Skeletal muscle satellite cell (primary cell): Measurements from ENCODE around the gene PRKD2.

Experiments
- H3K27me3 ChIP-seq: 2 replicates; pipeline ENCODE4 v1.7.0; 2013; ENCODE audit warnings: low read length; ENCODE audit not compliant: control insufficient read depth, insufficient read depth
- H3K36me3 ChIP-seq: 2 replicates; pipeline ENCODE4 v1.7.0; 2013; ENCODE audit warnings: mild to moderate bottlenecking, control low read depth, low read length; ENCODE audit not compliant: insufficient read depth
- H3K4me1 ChIP-seq: 2 replicates; pipeline ENCODE4 v1.7.0; 2013; ENCODE audit warnings: low read length; ENCODE audit not compliant: control insufficient read depth, insufficient read depth
- H3K4me2 ChIP-seq: 2 replicates; pipeline ENCODE4 v1.7.0; 2013; ENCODE audit warnings: mild to moderate bottlenecking, low read length
- H3K4me3 ChIP-seq: 2 replicates; pipeline ENCODE4 v1.7.0; 2013; ENCODE audit warnings: low read length
- H3K9ac ChIP-seq: 2 replicates; pipeline ENCODE4 v1.7.0; 2013; ENCODE audit warnings: mild to moderate bottlenecking, low read depth, low read length, moderate library complexity
- H3K9me3 ChIP-seq: replicated peaks from 2 replicates; pipeline ENCODE4 v1.7.0; 2013; ENCODE audit warnings: mild to moderate bottlenecking, control low read depth, low read length

PRKD2 gene

DNA sequence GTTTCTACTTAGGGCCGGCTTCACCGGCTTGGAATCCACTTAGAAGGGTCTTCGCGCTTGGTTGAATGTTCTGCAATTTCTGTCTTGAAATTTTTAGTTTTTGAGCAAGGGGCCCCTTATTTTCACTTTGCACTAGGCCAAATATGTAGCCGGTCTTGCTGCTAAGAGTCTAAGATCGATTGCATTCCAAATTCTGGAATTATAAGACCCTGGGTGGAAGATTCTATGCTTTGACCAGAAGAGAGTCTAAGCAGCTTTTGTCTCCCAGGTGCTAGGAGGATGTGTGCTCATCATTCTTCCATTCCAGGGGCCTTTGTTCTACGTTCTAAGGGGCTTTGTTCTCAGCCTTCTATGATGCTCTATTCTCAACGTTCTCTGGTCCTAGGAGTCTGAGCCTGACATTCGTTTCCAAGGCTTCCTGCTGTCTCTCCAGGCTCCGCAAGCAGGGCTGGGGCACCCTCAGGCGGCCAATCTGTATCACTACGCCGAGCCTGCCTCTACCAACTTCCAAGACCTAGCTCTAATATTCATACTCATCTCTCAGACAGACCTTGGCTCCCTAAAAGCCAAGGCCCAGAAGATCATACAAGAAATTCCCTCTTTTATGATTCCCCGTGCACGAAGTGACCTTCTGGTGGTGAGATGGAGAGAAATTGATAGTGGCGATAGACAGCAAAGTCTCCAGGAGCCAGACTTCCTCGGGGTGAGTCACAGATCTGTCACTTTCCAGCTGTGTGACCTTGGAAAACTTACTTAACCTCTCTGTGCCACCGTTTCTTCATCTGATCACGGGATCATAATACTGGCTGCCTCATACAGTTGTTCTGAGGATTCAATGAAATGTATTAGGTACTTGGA is 55.0 kb downstream of the PRKD2 start:
- peaks cover 31% of the 10 kb centered on the region for H3K27me3 ChIP-seq
- no peaks in the 10 kb centered on the region for H3K9me3 ChIP-seq
- peak overlapping the region; percentile 65 for H3K4me3 ChIP-seq
- peak overlapping the region; percentile 59 for H3K9ac ChIP-seq
- peak overlapping the region; percentile 92 for H3K4me2 ChIP-seq
- H3K4me1 ChIP-seq = peaks cover 20% of the 10 kb centered on the region
- H3K36me3 ChIP-seq = no peaks in the 10 kb centered on the region

DNA sequence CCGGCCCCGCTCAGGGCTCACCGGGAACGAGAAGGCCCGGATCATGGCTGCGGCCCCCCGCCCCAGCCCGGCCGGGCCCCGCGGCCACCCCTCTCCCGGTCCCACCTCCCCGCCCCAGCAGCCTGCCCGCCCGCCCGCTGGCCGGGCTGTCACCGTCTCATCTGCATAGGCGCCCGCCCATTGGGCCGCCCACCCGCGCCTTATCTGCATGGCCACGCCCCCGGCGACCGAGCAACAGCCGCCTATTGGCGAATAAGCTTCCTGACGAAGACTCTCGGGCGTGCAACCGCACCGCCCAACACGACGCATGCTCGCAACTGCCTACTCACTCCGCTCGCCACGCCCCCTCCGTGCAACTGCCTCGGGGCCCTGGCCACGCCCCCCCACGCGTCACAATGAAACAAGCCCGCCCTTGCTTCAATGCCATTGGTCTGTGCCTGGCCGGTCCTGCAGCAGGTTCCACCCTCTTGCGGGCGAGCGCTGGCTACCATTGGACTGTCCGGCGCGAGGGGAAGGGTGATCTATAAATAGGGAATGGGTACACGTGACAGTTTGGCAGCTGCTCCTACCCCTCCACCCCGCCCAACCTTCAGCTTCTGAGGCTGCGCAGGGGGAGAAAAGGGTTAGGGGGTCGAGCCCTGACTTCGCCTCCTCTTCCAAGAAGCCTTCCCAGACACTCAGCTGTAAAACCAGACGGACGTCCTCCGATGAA is 55.7 kb downstream of the PRKD2 start, which contains the start of gene DACT3:
Gene DACT3, minus strand, starts transcription at position 163 of the 712 bp plus-strand sequence. Its CDS starts 118 bp downstream, at position 45.
- Histone ChIP-seq H3K4me3 (peak within 1 kb of the TSS; percentile 71), H3K36me3 (no peaks in the 10 kb centered on the region), H3K27me3 (peaks cover 31% of the 10 kb centered on the region), H3K9me3 (no peaks in the 10 kb centered on the region), H3K4me2 (peak within 1 kb of the TSS; percentile 97), H3K4me1 (peaks cover 20% of the 10 kb centered on the region), H3K9ac (peak within 1 kb of the TSS; percentile 59)

DNA sequence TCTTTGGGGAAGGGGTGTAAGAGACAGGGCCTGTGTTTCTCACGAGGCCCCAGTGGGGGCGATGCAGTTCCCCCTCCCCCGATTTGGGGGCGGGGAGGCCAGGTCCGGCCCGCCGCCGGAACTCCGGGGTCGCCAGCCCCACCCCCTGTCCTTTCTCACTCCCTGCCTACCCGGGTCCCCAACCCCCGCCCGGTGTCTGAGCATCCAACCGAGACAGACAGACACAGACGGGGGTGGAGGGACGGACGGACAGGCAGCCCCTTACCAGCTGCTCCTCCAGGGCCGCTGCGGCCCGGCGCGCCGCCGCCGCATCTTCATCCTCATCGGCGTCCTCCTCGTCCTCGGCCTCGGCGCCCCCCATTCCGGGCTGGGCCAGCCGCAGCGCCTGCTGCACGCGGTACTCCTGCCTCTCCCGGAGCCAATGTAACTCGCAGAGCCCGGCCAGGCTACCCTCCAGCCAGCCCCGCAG is 56.3 kb downstream of the PRKD2 start:
- Histone ChIP-seq H3K4me3 (peak overlapping the region; percentile 71), H3K4me1 (peaks cover 20% of the 10 kb centered on the region), H3K27me3 (peaks cover 31% of the 10 kb centered on the region), H3K4me2 (peak overlapping the region; percentile 97), H3K36me3 (no peaks in the 10 kb centered on the region), H3K9me3 (no peaks in the 10 kb centered on the region), H3K9ac (peak overlapping the region; percentile 51)

DNA sequence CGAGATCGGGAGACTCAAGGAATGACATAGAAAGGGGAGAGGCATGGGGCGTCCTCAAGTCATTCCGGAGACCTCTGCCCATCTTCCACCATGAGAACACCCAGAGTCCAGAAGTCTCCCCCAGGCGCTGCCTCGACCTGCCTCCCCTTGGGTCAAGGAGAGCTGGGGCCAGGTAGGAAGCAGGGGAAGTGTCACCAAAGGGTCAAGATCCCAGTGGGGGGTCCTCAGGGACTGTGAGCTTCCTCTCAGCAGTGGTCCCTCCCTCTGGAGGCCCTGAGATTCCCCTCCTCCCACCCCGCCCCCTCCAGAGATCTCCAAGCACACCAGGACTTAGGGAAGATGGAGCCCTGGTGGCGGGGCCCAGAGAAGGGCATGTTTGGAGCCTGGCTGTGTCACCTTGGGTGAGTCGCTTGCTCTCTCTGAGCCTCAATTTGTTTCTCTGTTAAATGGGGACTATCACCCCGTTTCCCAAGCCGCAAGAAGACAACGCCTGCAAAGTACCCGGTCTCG is 56.9 kb downstream of the PRKD2 start:
- no peaks in the 10 kb centered on the region for H3K36me3 ChIP-seq
- peaks cover 20% of the 10 kb centered on the region for H3K4me1 ChIP-seq
- H3K4me2 ChIP-seq = peak overlapping the region; percentile 97
- H3K4me3 ChIP-seq = peak overlapping the region; percentile 71
- peak overlapping the region; percentile 51 for H3K9ac ChIP-seq
- H3K27me3 ChIP-seq = peaks cover 32% of the 10 kb centered on the region
- H3K9me3 ChIP-seq = no peaks in the 10 kb centered on the region

DNA sequence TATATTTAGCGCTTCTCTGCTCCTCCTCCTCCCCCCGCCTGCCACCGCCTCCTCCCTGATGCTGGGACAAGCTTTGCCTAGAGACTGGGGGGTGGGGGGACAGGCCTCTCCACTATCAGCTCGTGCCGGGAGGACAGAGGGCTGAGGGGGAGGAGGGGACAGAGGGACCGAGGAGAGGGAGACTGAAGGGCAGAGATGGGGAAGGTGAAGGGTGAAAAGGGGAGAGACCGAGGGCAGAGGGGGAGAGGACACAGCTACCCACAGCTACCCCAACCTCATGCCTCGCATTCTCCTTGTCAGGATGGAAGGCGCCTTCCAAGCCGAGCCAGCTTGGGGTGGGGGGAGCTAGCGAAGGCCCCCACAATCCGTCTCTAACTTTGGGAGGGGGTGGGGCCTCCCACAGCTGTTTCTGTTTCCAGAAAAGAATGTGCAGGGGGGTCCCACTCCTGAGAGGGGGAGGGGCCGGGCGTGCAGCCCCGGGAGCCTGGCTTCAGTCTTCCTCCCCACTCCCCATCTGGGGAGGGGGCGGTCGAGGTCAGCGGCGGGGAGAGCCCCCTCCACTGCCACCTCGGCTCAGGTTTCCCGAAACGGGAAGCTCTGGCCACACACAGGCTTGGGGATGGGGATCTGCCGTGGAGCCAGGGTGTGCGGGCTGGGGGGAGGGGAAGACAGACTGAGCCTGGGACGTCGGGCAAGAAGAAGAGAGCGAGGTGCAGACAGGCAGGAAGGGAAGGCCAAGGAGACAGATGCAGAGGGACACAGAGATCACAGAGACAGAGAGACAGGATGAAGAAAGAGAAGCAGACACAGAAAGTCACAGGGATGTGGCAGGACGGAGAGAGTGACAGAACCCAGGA is 57.5 kb downstream of the PRKD2 start:
- no peaks in the 10 kb centered on the region for H3K9me3 ChIP-seq
- peaks cover 31% of the 10 kb centered on the region for H3K27me3 ChIP-seq
- H3K4me3 ChIP-seq = no peak overlapping the region
- peaks cover 20% of the 10 kb centered on the region for H3K4me1 ChIP-seq
- H3K36me3 ChIP-seq = no peaks in the 10 kb centered on the region
- H3K9ac ChIP-seq = no peak overlapping the region
- H3K4me2 ChIP-seq = peak overlapping the region; percentile 46

DNA sequence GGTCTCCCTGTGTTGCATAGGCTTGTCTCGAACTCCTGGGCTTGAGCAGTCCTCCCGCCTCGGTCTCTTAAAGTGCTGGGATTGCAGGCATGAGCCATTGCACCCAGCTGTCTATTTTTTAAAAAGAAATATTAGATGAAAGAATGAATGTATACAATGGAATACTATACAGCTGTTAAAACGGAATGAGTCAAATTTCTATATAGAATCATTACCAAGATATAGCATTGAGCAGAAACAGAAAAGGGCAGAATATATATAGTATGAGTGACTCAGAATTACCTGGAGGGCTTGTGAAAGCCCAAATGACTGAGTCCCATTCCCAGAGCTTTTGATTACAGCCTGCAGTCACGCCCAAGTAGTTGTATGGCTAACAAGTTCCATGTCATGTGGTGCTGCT is 60.4 kb downstream of the PRKD2 start:
- Histone ChIP-seq H3K4me2 (no peak overlapping the region), H3K27me3 (peaks cover 30% of the 10 kb centered on the region), H3K9ac (no peak overlapping the region), H3K4me1 (peaks cover 17% of the 10 kb centered on the region), H3K36me3 (no peaks in the 10 kb centered on the region), H3K4me3 (no peak overlapping the region), H3K9me3 (no peaks in the 10 kb centered on the region)

DNA sequence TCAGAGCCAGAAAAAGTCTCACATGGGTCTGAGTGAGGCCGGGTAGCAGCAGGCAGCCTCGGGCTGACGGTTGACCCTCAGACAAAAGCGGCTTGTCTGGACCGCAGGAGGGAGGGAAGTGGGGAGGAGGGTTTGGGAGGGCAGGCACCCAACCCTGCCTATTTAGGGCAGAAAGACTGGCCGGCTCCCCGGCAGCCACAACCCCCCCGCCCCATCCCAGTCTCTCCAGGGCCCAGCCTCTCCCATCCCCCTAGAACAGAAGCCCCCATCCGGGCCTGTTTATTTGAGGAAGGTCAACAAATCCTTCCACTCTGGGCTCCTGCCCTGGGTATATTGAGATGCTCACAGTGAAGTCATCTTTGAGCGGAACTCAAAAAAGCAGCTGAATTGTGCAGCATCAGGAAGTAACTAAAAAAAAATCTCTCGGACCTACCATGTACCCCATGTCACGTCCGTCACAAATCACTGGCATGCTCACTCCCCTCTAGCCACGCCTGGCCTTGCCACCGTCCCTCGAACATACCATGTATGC is 62.2 kb downstream of the PRKD2 start:
- Histone ChIP-seq H3K9ac (no peak overlapping the region), H3K36me3 (no peaks in the 10 kb centered on the region), H3K4me1 (peaks cover 4% of the 10 kb centered on the region), H3K4me3 (no peak overlapping the region), H3K4me2 (no peak overlapping the region), H3K9me3 (no peaks in the 10 kb centered on the region), H3K27me3 (peaks cover 23% of the 10 kb centered on the region)

DNA sequence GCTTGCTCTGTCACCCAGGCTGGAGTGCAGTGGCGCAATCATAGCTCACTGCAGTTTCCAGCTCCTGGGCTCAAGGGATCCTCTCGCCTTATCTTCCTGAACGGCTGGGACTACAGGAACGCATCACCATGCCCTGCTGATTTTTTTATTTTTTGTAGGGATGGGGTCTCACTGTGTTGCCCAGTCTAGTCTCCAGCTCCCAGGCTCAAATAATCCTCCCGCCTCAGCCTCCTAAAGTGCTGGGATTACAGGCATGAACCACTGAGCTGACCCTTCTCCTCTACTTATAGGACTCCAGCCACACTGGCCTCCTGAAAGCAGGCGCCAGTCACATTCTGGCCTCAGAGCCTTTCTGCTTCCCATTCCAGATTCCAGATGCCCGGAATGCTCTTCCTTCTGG is 66.5 kb downstream of the PRKD2 start:
- peaks cover 6% of the 10 kb centered on the region for H3K9me3 ChIP-seq
- H3K9ac ChIP-seq = no peak overlapping the region
- H3K4me1 ChIP-seq = no peaks in the 10 kb centered on the region
- H3K4me2 ChIP-seq = no peak overlapping the region
- H3K4me3 ChIP-seq = no peak overlapping the region
- H3K27me3 ChIP-seq = peaks cover 24% of the 10 kb centered on the region
- no peaks in the 10 kb centered on the region for H3K36me3 ChIP-seq

DNA sequence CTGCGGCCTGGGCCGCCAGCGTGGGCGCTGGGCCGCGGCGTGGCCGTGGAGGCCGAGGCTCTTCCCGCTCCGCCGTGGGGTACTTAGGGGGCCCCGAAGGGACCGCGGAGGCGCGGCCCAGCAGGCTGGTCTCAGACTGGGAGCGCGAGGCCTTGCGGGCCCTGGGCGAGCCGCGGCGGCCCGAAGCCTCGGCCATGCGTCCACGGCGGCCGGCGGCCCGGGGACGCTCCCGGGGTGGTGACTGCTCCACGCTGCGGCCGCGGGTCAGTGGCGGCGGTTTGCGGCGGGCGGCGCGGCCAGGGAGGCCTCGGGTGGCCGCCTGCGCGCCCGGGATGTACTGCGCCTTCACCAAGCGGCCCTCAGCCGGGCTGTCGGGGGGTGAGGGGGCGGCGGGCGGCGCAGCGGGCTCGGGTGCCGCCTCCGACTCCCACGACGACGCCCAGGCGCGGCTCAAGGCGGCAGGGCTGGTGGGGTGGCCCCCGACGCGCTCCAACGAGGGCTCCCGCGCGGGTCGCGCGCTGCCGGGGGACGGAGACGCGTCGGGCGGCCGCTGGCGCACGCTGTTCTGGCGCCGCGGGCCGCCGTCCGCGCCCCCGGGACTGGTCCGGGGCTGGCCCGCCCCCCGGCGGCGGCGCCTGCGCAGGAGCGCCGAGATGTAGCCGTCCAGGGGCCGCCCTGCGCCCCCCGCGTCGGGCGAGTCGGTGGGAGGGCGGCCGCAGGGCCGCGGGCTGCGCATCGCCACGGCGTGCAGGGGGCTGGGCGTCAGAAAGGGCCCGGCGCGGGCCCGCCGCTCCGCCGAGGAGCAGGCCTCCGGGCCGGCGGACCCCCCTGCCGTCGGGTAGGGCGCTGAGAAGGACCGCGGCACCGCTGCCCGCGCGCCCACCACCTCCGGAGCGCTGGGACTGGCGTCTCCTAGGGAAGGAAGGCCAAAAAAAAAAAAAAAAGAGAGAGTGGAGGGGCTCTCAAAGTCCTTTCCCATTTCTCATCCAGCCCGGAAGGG is 67.7 kb downstream of the PRKD2 start:
- H3K9ac ChIP-seq = no peak overlapping the region
- H3K4me3 ChIP-seq = no peak overlapping the region
- H3K36me3 ChIP-seq = no peaks in the 10 kb centered on the region
- H3K4me1 ChIP-seq = no peaks in the 10 kb centered on the region
- H3K27me3 ChIP-seq = peaks cover 21% of the 10 kb centered on the region
- peaks cover 6% of the 10 kb centered on the region for H3K9me3 ChIP-seq
- H3K4me2 ChIP-seq = no peak overlapping the region
